GM12875 (cell line): Measurements from ENCODE around the gene ACACA.

Experiments used
- H3K4me3 ChIP-seq: one replicate; pipeline ENCODE4 v1.5.1; 2011; ENCODE audit warnings: low read depth, low read length, control low read depth
- TF ChIP-seq, protein P1 (sequence below): IDR thresholded peaks from 2 replicates; pipeline ENCODE4 v1.5.1; 2011; ENCODE audit warnings: low read depth, mild to moderate bottlenecking, control low read depth, inconsistent platforms, low read length, moderate library complexity, borderline replicate concordance; ENCODE audit not compliant: insufficient read depth

The ACACA gene

DNA sequence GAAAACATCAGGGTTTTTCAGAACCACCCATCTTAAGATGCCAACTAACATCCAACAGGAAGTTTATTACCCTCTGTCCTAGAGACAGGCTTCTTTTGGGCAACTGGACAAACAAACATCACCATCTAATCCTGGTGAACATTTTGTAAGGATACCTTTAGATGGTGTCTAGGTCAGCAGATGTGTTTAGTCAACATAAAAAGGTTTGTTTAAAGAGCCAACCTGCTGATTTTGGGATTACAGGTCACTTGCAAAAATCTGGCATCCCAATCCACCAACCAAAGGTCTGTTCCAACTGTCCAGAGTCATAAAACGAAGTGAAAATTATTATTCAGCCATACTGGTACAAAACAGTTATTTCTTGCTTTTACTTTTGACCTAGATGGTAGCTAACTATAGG is 176.0 kb downstream of the ACACA start:
- H3K4me3 ChIP-seq: no peak overlapping the region
- TF ChIP-seq, protein P1, sequence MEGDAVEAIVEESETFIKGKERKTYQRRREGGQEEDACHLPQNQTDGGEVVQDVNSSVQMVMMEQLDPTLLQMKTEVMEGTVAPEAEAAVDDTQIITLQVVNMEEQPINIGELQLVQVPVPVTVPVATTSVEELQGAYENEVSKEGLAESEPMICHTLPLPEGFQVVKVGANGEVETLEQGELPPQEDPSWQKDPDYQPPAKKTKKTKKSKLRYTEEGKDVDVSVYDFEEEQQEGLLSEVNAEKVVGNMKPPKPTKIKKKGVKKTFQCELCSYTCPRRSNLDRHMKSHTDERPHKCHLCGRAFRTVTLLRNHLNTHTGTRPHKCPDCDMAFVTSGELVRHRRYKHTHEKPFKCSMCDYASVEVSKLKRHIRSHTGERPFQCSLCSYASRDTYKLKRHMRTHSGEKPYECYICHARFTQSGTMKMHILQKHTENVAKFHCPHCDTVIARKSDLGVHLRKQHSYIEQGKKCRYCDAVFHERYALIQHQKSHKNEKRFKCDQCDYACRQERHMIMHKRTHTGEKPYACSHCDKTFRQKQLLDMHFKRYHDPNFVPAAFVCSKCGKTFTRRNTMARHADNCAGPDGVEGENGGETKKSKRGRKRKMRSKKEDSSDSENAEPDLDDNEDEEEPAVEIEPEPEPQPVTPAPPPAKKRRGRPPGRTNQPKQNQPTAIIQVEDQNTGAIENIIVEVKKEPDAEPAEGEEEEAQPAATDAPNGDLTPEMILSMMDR: no peak

DNA sequence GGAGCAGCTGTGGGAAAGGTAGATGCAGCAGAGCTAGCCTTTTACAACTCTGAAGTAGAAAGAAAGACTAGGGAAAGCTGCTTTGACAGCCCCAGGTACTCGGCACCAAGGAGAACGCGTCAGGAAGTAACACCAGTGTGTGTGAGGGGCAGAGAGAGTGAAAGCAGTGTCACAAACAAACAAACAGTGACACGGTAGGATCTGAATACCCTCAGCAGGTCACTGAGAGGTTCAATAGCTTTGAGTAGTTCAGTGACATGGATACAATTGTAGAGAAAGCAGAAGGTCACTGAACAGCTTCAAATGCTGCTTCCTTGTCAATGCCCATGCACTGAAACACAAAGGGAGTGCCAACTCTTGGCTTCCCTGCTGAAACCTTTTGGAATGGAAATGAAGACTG is 181.2 kb downstream of the ACACA start:
- TF ChIP-seq, protein P1: no peak
- H3K4me3 ChIP-seq: no peak overlapping the region

DNA sequence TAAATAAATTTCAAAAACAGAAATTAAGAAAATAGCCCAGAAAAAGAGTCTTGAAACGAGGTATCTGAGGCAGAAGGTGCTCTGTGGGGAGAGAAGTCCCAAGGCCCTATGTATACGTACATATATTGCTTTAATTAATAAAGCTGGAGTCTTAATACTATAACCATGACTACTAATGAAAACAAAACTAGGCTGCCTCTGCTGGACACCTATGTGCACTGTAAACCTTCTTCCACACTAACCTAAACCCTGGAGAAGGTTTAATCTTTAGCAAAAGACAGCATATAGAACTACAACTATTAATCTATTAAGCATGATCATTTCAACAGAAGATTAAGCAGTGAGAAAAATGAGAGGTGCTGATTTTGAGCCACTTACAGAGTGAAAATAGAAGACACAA is 184.8 kb downstream of the ACACA start:
- TF ChIP-seq, protein P1: no peak
- no peak overlapping the region for H3K4me3 ChIP-seq

DNA sequence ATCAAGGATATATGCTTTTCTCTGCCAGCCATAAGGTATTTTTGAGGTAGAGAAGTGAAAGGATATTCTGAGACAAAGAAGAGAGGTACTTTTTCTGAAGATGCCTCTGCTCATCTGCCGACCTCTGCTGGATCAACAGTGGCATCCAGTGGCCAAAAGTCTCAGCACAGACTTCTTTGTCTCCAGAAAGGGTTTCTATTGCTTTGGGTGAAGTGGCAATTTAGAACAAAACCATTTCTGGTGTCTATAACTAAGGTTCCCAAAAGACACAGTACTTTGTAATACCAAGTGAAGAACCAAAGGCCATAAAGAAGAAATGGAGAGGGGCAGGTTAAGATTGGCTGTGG is 186.1 kb downstream of the ACACA start:
- no peak overlapping the region for H3K4me3 ChIP-seq
- TF ChIP-seq, protein P1: peak; percentile 30; the same call in 1 of the 2 replicates

DNA sequence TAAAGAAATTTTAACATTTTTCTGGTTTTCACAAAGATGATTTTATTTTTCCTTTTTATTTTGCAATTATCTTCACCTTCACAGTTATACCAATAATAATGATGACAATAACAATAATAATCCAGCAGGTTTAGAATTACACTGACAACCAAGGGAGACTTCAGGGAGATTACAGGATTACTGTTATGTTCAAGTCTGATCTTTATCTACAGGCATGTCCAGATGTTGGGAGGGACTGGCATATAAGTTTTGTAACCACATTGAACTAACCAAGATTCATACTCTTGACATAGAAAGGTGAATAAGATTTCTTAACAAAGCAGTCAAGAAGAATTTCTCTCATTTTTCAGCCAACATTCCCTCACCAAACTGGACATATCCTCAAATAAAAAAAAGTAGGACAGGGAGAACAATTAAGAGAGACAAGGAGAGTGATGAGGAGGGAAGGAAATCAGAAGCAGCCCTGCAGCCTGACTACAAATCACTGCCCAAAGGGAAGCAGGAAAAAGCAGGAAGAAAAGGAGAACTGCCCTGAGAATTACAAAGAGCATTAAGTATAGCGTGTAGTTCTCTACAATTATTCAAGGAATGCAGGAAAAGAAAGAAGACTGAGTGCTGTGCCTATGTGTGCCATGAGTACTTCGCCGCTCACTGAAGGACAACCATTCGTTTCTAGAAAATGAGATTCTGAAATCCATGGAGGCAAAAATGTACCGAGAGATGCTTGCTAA is 186.6 kb downstream of the ACACA start:
- no peak overlapping the region for H3K4me3 ChIP-seq
- TF ChIP-seq, protein P1: no peak

DNA sequence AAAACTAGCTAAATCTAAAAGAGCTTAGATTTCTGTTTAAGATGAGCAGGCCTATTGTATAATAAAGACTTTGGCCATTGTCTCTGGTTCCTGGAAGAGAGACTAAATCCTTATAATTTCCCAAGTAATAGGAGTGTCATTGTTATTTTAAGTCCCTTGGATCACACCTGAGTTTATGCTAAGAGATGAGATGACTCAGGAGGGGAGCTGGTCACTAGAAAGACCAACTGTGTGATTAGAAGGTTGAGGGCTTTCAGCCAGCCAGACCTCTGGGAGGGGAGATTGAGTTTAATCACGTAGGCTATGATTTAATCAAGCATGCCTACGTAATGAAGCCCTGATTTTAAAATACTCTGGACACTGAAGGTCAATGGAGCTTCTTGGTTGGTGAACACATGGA is 187.8 kb downstream of the ACACA start:
- H3K4me3 ChIP-seq: no peak overlapping the region

DNA sequence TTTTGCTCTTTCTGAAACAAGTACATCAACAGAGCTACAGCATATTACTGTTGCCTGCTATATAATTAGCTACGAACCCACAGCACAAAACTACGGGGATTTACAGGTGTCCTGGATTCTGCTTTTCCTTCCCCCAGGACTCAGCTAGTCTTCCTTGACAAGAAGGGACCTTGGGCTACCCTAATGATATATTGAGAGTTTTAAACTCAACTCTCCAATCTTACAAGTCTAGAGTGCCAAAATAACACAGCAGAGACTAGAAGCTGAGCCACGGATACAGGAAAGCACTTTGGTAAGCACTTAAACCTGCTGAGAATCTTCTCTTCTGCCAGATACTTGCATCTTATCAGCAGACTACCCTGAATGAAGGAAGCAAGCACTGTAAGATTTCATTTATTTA is 192.2 kb downstream of the ACACA start:
- TF ChIP-seq, protein P1: no peak
- no peak overlapping the region for H3K4me3 ChIP-seq

More for the DNA sequence above, 187.8 kb downstream of the ACACA start:
- TF ChIP-seq, protein P1: no peak
